Tibial artery (tissue), 4 donors: ENCODE data around the gene GNA12.

Source experiments
- DNase-seq, 2 donors: peaks; one replicate each; pipeline ENCODE4 v3.0.0-alpha.2; 2019
- H3K27ac ChIP-seq, 2 donors: fragments of 200-600 bp; sonication (generic) in 1 of 2; 1 replicate in 1 of 2; 2 replicates in 1 of 2; pipeline ENCODE4 v1.5.1; 2018 to 2019; ENCODE audit warnings: mild to moderate bottlenecking in 1 of 2
- H3K27me3 ChIP-seq, 2 donors: fragments of 200-600 bp; sonication (generic) in 1 of 2; one replicate each; pipeline versions ENCODE4 v1.5.1 to v1.6.0; 2016 to 2019
- H3K36me3 ChIP-seq, 3 donors: fragments of 200-600 bp; sonication (generic) in 2 of 3; one replicate each; pipeline ENCODE4 v1.5.1; 2016 to 2019; ENCODE audit warnings: mild to moderate bottlenecking in 2 of 3
- H3K4me1 ChIP-seq, 4 donors: fragments of 200-600 bp; sonication (generic) in 2 of 4; 1 replicate in 3 of 4; 2 replicates in 1 of 4; pipeline ENCODE4 v1.5.1; 2016 to 2019
- H3K4me3 ChIP-seq, 2 donors: fragments of 200-600 bp; sonication (generic) in 1 of 2; 1 replicate in 1 of 2; 2 replicates in 1 of 2; pipeline ENCODE4 v1.5.1; 2018 to 2019; ENCODE audit warnings: mild to moderate bottlenecking in 2 of 2
- H3K9me3 ChIP-seq, 3 donors: fragments of 200-600 bp; sonication (generic) in 1 of 3; one replicate each; pipeline ENCODE4 v1.5.1; 2016 to 2019
- intact Hi-C: fragments of 100-400 bp; cut with DNase I; formaldehyde crosslinking; loops from one replicate; pipeline ENCODE4 v1.15.0; 2023; ENCODE audit warnings: low total_unique reads
- TF ChIP-seq, protein P1 (sequence below), 2 experiments: fragments of 200-600 bp in 1 of 2; fragments of 450-650 bp in 1 of 2; IDR thresholded peaks; one replicate each; pipeline ENCODE4 v1.5.1; 2017 to 2019; ENCODE audit warnings: antibody characterized with exemption in 2 of 2, mild to moderate bottlenecking in 1 of 2, moderate library complexity in 1 of 2

The GNA12 gene, protein sequence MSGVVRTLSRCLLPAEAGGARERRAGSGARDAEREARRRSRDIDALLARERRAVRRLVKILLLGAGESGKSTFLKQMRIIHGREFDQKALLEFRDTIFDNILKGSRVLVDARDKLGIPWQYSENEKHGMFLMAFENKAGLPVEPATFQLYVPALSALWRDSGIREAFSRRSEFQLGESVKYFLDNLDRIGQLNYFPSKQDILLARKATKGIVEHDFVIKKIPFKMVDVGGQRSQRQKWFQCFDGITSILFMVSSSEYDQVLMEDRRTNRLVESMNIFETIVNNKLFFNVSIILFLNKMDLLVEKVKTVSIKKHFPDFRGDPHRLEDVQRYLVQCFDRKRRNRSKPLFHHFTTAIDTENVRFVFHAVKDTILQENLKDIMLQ

DNA sequence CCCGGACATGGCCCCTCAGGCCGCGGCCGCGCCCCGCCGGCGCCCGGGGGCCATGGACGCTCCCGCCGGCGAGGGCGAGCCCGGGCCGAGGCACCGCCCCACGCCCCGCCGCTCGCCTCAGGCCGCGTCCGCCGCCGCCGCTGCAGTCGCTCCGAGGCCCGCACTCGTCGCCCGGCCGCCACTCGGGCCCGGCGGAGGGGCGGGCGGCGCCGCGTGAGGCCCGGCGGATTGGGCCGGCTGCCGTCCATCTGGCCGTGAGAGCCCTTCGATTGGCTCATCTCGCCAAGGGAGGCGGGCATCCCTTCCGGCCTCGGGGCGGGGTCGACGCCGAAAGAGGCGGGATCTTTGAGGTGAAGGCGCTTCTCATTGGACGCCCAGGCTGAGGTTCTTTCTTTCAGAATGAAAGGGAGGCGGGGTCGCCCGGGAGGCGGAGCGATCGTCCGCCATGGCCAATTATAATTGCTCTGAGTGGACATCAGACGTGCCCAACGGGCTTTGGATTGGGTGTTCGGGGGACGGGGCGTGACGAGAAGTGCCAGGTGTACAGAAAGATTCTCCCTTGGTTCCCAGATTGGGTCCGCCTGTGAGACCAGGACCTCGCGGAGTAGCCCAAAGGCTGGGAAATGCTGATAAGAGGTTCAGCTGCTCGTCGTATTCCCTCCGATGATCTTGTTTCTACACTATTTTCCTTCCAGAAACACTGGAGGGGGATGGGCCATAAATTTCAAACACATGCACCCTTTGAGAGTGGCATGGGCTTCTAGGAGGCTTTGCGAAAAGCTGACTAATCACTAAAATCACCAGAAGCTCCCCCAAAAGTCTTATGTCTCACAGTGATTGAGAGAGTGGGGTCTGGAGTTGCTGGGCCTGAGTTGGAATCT lies at the start of gene GNA12:
Gene GNA12 (minus strand): TSS at position 156 of the 881 bp plus-strand sequence. CDS start 147 bp downstream, at position 9.
- Histone ChIP-seq H3K27me3 (no peaks in the 10 kb centered on the region), H3K27ac (peak within 1 kb of the TSS; percentile 68 to 71), H3K4me1 (peaks cover 0 to 31% (median 18%) of the 10 kb centered on the region in 4 donors), H3K36me3 (no peaks in the 10 kb centered on the region), H3K4me3 (peak within 1 kb of the TSS; percentile 69 to 75), H3K9me3 (no peaks in the 10 kb centered on the region)
- peak; percentile 99 for DNase-seq
- TF ChIP-seq, protein P1, sequence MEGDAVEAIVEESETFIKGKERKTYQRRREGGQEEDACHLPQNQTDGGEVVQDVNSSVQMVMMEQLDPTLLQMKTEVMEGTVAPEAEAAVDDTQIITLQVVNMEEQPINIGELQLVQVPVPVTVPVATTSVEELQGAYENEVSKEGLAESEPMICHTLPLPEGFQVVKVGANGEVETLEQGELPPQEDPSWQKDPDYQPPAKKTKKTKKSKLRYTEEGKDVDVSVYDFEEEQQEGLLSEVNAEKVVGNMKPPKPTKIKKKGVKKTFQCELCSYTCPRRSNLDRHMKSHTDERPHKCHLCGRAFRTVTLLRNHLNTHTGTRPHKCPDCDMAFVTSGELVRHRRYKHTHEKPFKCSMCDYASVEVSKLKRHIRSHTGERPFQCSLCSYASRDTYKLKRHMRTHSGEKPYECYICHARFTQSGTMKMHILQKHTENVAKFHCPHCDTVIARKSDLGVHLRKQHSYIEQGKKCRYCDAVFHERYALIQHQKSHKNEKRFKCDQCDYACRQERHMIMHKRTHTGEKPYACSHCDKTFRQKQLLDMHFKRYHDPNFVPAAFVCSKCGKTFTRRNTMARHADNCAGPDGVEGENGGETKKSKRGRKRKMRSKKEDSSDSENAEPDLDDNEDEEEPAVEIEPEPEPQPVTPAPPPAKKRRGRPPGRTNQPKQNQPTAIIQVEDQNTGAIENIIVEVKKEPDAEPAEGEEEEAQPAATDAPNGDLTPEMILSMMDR (IDR thresholded peaks at IDR 0.05) = no peak
- intact Hi-C loops = loop anchor here (5.0 kb wide), 1 partner anchor 82 kb away; no protein-coding TSS in a partner anchor

DNA sequence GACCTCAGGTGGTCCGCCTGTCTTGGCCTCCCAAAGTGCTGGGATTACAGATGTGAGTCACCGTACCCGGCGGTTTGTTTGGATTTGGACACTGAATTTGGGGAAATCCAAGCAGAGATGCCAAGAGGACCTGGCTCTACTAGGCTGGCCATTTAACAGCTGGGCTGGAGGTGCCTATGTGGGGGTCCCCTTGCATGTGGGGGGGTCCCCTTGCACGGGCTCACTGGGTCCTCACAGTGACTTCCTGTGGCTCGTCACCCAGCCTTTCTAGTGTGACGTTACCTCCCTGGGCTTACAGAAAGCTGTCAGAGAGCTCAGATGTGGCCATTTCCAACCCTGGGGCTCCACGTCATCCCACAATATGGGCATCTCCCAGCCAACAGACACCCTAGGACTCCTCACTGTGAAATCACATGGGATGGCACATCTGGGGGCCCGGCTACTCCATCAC lies 49.3 kb upstream of the GNA12 start:
- H3K36me3 ChIP-seq = no peaks in the 10 kb centered on the region
- TF ChIP-seq, protein P1 (IDR thresholded peaks at IDR 0.05) = no peak
- no peak for DNase-seq
- H3K27me3 ChIP-seq = peaks cover 0 to 14% of the 10 kb centered on the region in 2 donors
- H3K27ac ChIP-seq = no peak overlapping the region
- peaks cover 0 to 12% (median 3%) of the 10 kb centered on the region in 4 donors for H3K4me1 ChIP-seq
- intact Hi-C loops = loop anchor here (10.0 kb wide), 1 partner anchor 261 kb away; no protein-coding TSS in a partner anchor
- H3K9me3 ChIP-seq = no peaks in the 10 kb centered on the region
- H3K4me3 ChIP-seq = no peak overlapping the region

DNA sequence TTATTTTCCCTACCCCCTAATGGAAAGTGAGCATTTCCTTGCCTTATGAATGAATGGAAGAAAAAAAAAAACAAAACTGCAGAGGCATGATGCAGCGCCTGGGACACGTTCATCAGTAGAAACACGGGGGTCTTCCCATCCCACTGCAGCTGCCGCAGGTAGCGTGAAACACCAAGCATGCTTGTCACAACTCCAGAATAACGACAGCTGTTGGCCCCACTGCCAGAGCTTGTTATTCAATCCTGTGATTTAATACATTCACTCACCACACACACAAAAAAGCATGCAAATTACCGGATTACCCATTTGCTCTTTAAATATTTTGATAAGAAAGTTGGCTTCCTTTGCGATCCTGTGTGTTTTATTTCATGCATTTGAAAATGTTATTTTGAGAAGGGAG lies 48.4 kb upstream of the GNA12 start:
- Histone ChIP-seq H3K9me3 (no peaks in the 10 kb centered on the region), H3K36me3 (no peaks in the 10 kb centered on the region), H3K4me1 (peaks cover 0 to 17% (median 3%) of the 10 kb centered on the region in 4 donors), H3K27ac (no peak overlapping the region), H3K27me3 (peaks cover 0 to 14% of the 10 kb centered on the region in 2 donors), H3K4me3 (no peak overlapping the region)
- TF ChIP-seq, protein P1 (IDR thresholded peaks at IDR 0.05) = no peak
- intact Hi-C loops = loop anchor here (10.0 kb wide), 1 partner anchor 262 kb away; no protein-coding TSS in a partner anchor
- DNase-seq = no peak

DNA sequence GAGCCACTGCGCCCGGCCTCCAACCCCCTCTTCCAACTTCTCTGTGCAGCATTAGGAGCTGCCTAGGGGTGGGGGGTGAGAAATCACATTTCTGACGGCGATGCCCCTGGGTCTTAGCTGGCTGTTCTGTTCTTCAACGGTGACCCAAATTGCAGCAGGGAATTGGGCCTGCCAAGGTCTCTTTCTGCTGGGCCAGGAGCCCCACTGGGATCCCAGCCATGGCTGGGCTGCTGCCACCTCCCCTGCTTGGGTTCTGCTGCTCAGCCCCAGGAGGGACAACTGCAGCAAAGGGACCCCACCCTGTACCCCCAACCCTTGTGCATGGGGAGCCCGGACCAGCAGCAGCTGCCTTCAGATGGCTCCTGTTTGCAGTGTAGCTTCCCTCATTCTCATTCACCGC lies 43.7 kb upstream of the GNA12 start:
- intact Hi-C loops = loop anchor here (10.0 kb wide), 1 partner anchor 397 kb away; no protein-coding TSS in a partner anchor
- H3K9me3 ChIP-seq = no peaks in the 10 kb centered on the region
- peaks cover 0 to 15% (median 4%) of the 10 kb centered on the region in 4 donors for H3K4me1 ChIP-seq
- TF ChIP-seq, protein P1 (IDR thresholded peaks at IDR 0.05) = no peak
- no peak overlapping the region for H3K4me3 ChIP-seq
- DNase-seq = no peak
- no peak overlapping the region for H3K27ac ChIP-seq
- H3K36me3 ChIP-seq = no peaks in the 10 kb centered on the region
- H3K27me3 ChIP-seq = peaks cover 0 to 28% of the 10 kb centered on the region in 2 donors

DNA sequence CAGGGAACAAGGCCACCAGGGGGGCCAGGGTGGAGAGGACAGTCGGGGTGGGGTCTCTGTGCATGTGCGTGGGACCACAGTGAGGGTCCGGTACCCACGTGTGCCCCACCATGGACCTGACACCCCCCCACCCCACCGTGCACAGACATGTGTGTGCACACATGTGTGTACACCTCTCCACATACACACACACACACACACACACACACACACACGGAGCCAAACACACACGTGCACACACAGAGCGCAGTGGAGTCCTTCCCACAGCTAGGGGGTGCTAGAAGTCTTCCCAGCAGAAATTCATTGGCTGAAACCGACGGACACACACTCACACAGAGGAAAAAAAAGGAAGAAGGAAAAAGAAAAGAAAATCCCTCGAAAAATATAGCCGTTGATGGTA lies 42.8 kb upstream of the GNA12 start:
- peak in 1 of 2 donors; percentile 38 for DNase-seq
- H3K27ac ChIP-seq = no peak overlapping the region
- H3K4me1 ChIP-seq = peaks cover 0 to 11% (median 2%) of the 10 kb centered on the region in 4 donors
- intact Hi-C loops = loop anchor here (10.0 kb wide), 1 partner anchor 398 kb away; no protein-coding TSS in a partner anchor
- no peaks in the 10 kb centered on the region for H3K9me3 ChIP-seq
- peaks cover 0 to 37% of the 10 kb centered on the region in 2 donors for H3K27me3 ChIP-seq
- peak overlapping the region in 1 of 2 donors; percentile 19 for H3K4me3 ChIP-seq
- no peaks in the 10 kb centered on the region for H3K36me3 ChIP-seq
- TF ChIP-seq, protein P1 (IDR thresholded peaks at IDR 0.05) = peak; percentile 65 to 67
